Measurements from ENCODE around the gene LMTK2.

- TF ChIP-seq CTCF (conservative IDR thresholded peaks at IDR 0.05) (no peak), ZFX (IDR thresholded peaks at IDR 0.05) (no peak)
Observed at GRCh38 chr7:98211676-98212531, 105.2 kb downstream of the LMTK2 start.

Measured in C4-2B (cell line).